Urothelium cell line (cell line): ENCODE measurements around the gene VPS11.
A peak's percentile ranks its signal among the peaks of the same experiment; 100 is the strongest.
"Not testable (repeated sequence)": the region's sequence is repeated elsewhere in the genome, so short reads cannot be mapped to it uniquely, and the experiment has no call there.

ENCODE experiments used
- DNase-seq: peaks from one replicate; pipeline ENCODE4 v3.0.0; 2011; ENCODE audit warnings: low spot score, mixed read lengths
- FAIRE-seq: peaks from 2 replicates; lab custom pipeline; 2011; peaks lifted over from hg19 to GRCh38; lab: Jason Lieb, UNC

The VPS11 gene

DNA sequence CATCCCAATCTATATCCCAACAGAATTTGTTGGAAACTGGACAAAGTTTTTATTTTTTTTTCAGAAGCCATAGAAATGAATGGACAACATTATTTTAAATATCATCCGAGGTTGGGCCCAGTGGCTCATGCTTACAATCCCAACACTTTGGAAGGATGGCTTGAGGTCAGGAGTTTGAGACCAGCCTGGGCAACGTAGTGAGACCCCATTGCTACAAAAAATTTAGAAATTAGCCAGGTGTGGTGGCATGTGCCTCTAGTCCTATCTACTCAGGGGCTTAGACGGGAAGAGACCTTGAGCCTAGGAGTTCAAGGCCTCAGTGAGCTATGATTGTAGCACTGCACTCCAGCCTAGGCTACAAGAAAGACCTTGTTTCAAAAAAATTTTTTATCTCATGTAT lies 32.8 kb upstream of the VPS11 start:
- DNase-seq: no peak
- FAIRE-seq: no peak

DNA sequence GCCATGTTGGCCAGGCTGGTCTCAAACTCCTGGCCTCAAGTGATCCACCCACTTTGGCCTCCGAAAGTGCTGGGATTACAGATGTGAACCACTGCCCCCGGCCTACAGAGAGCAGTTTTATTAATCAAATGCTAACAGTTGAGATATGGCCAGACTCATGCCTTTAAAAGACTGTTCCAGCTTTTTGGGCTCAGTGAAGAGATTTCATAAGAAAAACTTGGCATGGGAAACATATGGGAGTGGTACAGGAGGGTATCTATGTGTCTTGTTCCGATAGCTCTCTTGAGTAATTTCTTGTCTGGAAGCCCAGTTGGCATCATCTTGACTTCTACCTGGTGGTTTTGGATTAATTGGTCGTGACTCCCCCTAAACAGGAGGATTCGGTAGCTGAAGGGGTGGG lies 28.7 kb upstream of the VPS11 start:
- no peak for FAIRE-seq

DNA sequence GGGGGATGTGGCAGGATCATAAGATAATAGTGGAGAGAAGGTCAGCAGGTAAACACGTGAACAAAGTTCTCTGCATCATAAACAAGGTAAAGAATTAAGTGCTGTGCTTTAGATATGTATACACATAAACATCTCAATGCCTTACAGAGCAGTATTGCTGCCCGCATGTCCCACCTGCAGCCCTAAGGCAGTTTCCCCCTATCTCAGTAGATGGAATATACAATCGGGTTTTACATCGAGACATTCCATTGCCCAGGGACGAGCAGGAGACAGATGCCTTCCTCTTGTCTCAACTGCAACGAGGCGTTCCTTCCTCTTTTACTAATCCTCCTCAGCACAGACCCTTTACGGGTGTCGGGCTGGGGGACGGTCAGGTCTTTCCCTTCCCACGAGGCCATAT lies 28.1 kb upstream of the VPS11 start:
- not testable (repeated sequence) for FAIRE-seq, DNase-seq

More for the DNA sequence above, 28.7 kb upstream of the VPS11 start:
- DNase-seq: no peak

- DNase-seq (no peak), FAIRE-seq (no peak)
Observed at GRCh38 chr11:119041821-119042514, 25.6 kb upstream of the VPS11 start.

GRCh38 chr11:119042927-119043326 lies 24.7 kb upstream of the VPS11 start:
- FAIRE-seq: no peak

GRCh38 chr11:119044708-119045107 lies 22.9 kb upstream of the VPS11 start:
- no peak for DNase-seq
- no peak for FAIRE-seq

More at GRCh38 chr11:119042927-119043326, 24.7 kb upstream of the VPS11 start:
- DNase-seq: no peak

GRCh38 chr11:119046489-119046888 lies 21.1 kb upstream of the VPS11 start:
- no peak for FAIRE-seq

GRCh38 chr11:119047205-119047604 lies 20.4 kb upstream of the VPS11 start:
- no peak for FAIRE-seq
- no peak for DNase-seq

More at GRCh38 chr11:119046489-119046888, 21.1 kb upstream of the VPS11 start:
- no peak for DNase-seq

- FAIRE-seq (no peak), DNase-seq (no peak)
Observed at GRCh38 chr11:119048644-119049043, 19.0 kb upstream of the VPS11 start.

DNA sequence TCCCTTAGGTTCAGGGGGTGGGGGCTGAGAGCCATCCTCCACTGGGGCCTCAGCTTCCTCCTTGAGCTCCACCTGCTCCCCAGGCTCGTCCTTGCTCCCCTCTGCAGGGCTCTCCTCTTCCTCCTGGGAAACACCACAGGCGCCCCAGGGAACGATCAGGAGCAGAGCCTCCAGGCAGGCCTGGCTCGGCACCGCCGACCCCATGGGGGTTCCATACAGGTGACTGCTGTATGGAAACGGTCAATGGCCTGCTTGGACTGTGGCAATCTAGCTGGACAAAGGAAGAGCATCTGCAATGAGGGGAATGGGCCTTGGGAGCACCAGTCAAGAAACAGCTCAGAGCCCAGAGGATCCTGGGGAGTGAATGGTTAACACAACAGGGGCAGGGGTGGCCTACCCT lies 18.5 kb upstream of the VPS11 start:
- FAIRE-seq (no peak), DNase-seq (no peak)

DNA sequence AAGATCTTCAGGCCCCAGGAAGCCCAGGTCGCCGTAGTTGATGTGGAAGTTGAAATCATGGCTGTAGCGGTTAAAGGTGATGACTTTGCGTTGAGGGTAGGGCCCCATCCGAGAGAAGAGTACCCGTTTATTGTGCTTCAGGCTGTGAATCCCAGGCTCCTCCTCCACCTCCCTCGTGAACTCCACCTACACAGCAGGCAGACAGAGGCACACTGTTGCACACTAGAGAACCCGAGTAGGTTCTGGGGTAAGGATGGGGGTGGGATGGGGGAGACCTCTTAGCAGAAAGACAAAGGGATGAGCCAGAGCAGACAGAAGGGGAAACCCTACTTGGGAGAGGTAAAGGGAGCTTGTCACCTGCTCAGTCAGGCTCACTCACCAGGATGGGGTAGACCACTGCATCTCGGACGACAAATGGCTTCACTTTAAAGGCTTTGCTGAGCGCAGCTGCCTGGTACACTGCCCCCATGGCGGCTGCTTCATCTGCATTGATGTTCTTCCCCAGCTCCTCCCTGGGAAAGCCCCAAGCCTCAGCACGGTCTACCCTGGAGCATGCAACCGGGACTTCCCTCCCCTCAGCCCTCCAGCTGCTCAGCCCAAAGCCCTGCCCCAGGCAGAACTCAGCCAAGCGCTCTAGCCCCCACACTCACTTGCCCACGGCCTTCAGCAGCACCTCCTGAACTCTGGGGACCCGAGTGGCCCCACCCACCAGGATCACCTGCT lies 16.0 kb upstream of the VPS11 start:
- FAIRE-seq (no peak), DNase-seq (no peak)

- no peak for FAIRE-seq
- DNase-seq: no peak
Observed at GRCh38 chr11:119052163-119052814, 15.3 kb upstream of the VPS11 start.

- DNase-seq: no peak
Observed at GRCh38 chr11:119054418-119054817, 13.2 kb upstream of the VPS11 start.

DNA sequence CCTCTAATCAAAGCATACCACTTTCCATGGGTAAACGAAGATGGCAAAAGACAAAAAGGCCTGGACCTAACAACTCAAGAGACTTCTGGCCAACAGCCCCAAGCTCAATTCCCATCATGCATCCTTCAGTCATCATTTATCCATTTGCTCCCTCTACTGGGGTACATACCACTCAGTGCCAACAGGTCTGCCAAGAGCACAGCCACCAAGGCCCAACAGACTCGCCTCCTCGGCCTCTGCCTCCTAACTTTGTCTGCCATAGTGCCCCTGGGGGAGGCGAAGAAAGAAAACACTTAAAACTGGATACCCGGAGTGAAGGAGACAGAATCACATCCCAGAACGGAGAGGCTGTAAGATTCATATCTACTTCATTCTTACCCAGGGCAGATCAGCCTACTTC lies 11.7 kb upstream of the VPS11 start:
- DNase-seq (peak; percentile 9), FAIRE-seq (no peak)

More at GRCh38 chr11:119054418-119054817, 13.2 kb upstream of the VPS11 start:
- FAIRE-seq: no peak

DNA sequence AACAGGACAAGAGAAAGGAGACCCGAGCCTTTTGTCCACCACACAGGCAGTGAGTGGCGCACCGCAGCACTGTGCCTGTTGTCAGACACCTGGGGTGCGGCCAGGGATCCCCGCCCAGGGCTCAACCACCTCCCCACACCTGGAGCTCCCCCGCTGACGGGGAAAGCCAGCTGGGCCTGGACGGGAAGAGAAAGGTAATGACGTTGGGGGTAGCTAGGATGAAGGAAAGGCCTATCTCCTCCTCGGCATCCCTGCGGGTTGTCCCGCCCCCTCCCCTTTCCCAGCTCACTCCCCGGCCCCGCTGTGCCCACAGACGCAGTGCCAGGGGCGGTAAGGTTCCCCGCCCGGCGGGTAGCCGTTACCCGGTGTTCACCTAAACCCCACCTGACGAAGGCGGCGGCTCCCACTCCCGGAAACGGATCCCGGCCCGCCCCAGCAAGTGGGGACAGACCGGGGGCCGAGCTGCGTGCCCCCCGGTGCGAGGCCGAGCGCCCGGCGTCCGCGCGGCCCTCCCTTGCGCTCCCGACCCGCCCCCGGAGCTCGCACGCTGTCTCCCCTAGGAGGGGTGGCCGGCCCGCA lies 11.1 kb upstream of the VPS11 start:
- no peak for FAIRE-seq

DNA sequence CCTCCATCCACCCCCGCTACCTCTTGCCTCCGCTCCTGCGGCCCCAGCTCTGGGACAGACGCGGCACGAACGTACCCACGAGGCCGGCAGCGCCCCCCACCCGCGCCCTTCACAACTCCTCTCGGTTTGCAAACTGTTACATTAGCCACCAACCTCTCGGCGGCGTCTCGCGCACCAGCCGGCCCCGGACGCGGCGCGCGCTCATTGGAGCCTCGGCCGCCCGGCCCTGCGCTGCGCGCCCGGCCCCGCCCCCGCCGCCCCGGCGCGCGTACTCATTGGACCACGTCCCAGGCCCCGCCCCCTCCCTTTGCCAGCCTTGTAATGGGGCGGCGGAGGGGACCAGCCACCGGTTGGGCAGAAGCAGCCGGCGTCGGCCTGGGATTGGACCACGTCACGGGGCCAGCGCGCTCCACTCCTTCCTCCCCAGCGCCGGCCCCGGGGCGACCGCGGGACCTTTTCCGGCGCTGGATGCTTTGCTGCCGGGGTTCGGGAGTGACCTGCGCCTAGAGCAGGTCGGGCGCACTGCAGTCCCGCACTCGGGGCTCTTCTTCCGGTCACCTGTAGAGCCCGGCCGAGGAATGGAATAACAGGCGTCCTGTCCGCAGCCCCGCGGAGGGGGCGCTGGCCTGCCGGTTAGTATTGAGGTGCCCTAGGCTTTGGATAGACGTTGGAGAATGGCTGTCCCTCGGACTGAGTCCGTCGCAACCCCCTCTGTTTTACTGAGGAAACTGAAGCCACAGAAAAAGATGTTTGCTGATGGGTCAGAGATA lies 10.4 kb upstream of the VPS11 start, which contains the start of gene HYOU1:
Gene HYOU1 (minus strand): TSS at position 206 of the 770 bp plus-strand sequence. CDS start 1,045 bp downstream, outside the sequence.
- DNase-seq (peak; percentile 94), FAIRE-seq (no peak)

More for the DNA sequence above, 11.1 kb upstream of the VPS11 start:
- peak; percentile 17 for DNase-seq

GRCh38 chr11:119059128-119059527 lies 8.5 kb upstream of the VPS11 start:
- DNase-seq, FAIRE-seq: not testable (repeated sequence)

DNA sequence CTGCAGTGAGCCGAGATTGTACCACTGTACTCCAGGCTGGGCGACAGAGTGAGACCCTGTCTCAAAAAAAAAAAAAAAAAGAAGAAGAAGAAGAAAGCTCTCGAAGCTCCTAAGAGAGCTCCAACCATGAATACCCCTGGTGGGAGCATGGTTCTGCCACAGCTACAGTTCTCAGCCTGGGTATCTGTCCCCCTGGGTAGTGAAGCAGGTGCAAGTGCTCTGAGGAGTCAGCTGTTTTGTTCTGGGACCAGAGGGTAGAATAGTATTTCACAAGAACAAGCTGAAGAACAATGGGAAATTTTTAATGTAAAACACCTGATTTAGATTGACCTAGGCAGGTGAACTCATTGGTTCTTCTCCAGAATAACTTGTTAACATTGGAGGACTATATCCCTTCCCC lies 6.4 kb upstream of the VPS11 start:
- DNase-seq (no peak), FAIRE-seq (no peak)

DNA sequence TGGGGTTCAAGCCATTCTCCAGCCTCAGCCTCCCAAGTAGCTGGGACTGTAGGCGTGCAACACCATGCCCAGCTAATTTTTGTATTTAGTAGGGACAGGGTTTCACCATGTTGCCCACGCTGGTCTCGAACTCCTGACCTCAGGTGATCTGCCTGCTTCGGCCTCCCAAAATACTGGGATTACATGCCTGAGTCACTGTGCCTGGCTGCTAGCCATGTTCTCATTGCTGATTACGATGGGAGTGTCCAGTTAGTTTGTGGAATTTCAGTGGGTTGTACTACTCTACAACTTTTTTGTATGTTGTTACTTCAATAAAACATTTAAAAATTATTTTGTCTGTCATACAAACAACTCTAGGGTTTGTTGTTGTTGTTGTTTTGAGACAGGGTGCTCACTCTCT lies 4.8 kb upstream of the VPS11 start:
- DNase-seq: no peak
- no peak for FAIRE-seq

DNA sequence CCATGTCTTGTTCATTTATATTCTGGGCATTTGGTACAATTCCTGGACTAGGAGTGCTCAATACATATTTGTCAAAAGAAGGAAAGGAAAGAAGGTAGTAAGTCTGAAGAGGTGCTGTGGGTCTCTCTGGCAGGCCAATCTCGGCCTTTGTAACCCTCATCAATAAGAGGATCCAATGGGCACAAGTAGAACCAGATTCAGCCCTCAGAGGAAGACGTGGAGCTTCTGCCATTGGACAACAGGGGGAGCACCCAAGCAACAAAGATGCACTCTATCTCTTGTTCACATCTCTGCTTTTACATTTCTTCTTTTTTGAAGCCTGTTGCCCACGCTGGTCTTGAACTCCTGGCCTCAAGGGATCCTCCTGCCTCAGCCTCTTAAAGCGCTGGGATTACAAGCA lies 2.2 kb upstream of the VPS11 start:
- DNase-seq: peak; percentile 12
- FAIRE-seq: no peak
